GM19099 (cell line): Measurements from ENCODE around the gene TMEM154.

Experiments
- POLR2A ChIP-seq: IDR thresholded peaks from 3 replicates; pipeline ENCODE4 v1.6.1; 2011; ENCODE audit warnings: low read depth; ENCODE audit not compliant: insufficient read length; ENCODE audit errors: extremely low read depth

The TMEM154 gene

DNA sequence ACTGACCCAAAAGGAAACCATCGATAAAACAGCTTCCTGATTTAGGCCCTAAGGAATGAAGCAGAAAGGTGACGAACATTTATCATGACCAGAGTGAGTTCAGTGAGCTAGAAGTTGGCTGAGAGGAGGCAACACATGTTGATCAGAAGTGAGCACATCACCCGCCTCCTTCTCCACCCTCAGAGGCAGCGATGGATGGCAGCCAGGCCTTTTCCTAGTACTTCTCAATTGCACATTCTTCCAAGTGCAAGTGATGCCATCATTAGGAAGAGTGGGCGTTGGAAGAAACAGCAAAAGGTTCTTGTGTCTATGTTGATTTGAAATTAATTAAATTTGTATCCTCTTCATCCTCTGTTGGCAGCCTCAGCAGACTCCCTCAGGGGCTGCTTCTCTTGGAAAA lies 51.7 kb downstream of the TMEM154 start:
- no peak for TF ChIP-seq POLR2A

DNA sequence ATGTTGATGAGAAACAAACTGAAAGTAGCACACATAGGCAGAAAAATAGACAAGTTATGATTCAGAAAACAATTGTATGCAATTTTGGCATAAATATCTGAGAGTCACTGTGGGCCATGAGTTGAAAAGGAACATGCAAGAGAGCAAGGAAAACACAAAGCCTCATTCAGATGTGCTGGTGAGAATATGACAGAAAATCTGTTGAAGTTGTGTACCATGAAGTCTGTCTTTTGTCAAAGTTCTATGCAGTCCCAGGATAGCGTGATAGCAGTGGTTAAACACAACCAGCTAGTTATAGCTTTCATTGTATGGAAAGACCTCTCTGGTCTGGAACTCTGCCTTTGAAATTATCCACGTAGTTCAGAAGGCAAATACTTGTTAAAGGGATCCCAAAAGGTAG lies 53.0 kb downstream of the TMEM154 start:
- TF ChIP-seq POLR2A, result no peak

DNA sequence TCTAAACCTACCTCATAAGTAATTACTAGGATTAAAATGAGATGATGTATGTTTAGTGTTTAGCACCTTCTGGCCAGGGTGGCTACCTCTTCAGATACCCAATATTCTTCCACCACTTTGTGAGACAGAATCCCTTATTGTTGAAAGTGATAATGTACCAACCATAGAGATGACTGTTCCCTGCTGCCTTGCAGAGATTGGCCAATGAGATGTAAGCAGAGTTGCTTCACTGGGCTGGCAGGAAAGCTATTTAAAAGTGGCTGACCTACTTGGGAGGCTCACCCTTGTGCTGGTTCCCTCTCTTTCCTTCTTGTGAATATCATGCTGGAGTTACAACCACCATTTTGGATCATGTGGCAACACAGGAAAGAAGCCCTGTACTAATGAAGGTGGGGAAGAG lies 58.9 kb downstream of the TMEM154 start:
- TF ChIP-seq POLR2A, result no peak

DNA sequence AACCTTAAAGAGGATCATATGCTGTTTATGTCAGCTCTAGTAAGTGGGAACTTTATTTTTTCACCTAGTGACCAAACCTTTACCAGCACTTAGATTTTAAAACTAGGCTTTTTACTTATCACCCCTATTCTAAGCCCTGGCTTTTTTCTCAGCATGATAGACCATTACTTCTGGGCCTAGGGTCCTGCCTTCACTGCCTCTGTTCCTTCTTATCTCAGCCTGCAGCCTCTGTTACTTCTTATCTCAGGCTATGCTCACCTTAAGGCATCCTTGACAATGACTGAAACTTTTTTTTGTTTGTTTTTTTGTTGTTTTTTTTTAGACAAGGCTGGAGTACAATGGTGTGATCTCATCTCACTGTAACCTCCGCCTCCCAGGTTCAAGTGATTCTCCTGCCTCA lies 59.6 kb downstream of the TMEM154 start:
- TF ChIP-seq POLR2A, result no peak

DNA sequence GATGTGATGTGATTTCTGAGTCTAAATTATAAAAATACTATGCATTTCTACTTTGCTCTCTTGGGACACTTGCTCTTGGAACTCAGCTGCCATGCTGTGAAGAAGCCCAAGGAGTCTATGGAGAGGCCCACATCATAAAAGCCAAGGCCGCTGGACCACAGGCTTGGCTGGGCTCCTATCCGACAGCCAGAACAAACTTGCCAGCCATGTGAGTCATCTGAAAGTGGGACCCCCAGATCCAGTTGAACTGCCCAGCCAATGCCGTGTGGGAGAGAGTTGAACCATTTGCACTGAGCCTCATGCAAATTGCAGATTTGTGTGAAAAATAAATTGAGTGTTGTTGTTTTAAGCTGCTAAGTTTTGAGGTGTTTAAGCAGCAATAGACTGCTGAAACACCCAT lies 60.2 kb downstream of the TMEM154 start:
- no peak for TF ChIP-seq POLR2A

DNA sequence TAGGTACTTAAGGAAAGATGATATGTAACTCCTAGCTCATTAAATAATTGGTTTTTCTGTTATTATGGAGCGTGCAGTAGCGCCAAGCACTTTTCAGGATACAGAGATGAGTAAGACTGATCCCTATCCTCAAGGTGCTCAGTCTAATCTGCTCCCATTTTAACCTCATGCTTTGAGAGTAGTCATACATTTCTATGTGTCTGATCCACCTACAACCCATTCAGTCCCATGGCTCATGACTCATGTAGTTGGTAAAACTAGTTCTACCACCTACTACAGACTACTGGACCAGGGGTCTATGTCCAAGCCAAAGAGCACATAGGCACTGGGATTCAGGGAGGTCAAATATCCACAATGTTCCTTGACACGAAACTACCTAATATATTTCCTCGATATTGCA lies 60.8 kb downstream of the TMEM154 start:
- no peak for TF ChIP-seq POLR2A

DNA sequence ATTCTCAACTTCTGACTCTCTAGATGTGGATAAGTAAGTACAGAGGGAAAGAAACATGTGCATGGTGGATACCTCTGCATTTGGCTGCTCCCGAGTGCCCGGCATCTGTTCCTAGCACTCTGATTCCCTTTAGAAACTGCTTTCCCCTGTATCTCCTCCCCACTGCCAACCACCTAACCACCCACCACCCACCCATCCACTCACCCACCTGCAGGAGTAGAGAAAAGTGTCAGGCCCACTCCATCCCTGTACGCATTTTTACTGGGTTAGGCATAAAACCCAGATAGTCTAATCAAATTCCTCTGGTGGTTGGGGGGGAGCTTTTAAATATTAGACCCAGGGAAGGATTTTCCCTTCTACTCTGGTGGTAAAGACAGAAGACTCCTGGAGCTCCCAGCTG lies 63.0 kb downstream of the TMEM154 start:
- no peak for TF ChIP-seq POLR2A

DNA sequence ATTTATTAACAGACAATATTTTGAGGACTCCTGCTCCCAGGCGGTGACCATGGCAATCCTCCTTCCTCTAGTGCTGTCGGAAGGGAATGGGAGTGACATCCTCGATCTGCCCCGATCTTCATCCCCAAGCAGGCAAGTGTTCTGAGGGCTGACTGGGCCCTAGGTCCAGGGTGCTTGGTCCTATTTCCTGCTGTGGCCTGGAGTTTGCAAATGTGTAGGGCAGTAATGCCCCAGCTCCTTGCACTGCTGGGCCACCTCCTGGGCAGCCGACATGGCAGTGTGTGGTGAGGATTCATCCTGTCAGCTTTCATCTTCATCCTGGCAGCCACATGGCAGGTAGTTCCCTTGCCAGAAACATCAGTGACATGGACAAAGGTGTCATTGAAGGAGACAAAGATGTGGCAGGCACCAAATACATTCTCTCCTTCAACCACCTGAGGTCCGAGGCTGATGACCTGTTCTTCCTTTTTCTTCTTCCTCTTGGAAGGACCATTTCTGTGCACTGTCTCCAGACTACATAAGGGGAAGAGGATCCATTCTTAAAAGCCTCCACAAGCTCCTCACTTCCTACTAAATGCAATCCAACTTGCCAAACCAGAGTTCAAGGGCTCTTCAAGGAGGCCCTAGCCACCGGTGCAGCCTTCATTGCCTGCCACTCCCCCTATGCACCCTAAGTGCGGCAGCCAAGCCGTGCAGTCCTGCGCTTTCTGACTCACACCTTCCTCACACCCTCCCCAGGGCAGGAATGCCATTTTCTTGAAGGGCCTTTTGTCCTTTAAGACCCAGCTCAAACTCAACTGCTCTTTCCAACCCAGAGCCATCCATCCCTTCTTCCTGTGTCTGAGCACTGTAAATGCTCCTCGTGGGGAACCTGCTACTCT lies 65.7 kb downstream of the TMEM154 start:
- TF ChIP-seq POLR2A, result no peak

DNA sequence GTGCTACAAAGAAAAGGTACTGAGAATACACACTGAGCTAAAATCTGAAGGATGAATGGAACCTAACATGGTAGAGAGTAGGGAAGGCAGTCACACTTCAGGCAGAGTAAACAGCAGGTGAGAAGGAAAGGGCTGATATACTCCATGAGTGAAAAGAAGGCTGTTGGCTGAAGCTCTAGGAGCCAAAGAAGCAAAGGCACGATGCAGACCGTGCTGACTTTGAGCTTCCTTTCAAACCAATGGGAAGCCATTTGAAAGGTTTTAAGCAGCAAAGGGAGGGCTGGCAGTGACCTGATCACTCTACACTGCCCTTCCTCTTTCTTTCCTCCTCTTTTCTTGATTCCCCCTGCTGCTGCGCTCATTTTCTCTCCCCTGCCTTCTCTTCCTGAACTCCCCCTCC lies 66.4 kb downstream of the TMEM154 start:
- TF ChIP-seq POLR2A, result no peak

DNA sequence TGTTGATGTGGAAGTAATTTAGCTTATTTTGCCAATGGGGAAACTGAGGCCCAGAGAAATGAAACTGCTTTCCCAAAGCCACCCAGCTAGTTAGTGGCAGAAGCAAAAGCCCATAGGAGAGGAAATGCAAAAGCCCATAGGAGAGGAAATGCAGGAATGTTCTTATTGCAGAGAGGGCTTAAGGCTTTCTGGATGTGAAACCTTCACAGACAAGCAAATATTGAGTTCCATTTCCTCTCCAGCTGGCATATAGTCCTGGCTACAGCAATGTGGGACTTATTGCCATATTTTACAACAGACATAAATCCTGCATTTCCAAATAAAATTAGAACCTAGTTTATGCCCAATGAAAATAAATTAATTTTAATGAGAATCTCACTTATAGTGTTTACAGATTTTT lies 69.7 kb downstream of the TMEM154 start:
- no peak for TF ChIP-seq POLR2A

DNA sequence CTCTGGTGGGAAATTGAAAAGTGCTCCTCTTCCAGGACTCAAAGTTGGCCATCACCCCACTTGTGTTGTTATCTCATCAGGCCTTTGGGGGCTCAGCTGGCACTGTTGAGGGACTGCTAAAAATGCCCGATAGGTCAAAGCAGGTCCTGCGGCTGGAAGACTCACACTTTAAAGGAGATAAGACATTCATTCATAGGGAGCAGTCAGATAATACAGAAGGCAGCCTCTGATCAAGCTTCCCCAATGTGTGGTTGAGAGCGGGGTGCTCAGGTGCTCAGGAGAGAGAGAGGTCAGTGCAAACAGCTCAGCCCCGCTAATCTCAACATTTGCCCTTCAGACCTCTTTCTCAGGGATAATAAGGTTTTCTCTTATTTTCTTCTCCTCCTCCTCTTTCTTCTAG lies 70.3 kb downstream of the TMEM154 start:
- no peak for TF ChIP-seq POLR2A

DNA sequence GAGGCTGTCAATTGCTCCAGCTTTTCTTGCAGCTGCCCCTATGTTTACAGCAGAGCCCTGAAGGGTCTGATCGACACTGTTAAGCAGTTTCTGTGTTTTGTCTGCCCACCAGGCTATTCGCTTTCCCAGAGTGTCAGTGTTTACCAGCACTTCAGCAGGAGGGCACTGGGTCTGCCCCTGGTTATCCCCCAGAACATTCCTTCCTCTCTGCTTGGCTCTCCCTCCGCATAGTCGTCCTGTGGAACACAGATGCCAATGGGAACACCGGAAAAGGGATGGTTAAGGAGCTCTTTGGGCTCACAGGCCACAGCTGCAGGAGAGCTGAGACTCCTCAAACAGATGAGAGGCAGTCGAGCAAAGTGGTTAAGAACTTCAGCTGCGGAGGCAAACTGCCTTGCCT lies 72.6 kb downstream of the TMEM154 start:
- no peak for TF ChIP-seq POLR2A

DNA sequence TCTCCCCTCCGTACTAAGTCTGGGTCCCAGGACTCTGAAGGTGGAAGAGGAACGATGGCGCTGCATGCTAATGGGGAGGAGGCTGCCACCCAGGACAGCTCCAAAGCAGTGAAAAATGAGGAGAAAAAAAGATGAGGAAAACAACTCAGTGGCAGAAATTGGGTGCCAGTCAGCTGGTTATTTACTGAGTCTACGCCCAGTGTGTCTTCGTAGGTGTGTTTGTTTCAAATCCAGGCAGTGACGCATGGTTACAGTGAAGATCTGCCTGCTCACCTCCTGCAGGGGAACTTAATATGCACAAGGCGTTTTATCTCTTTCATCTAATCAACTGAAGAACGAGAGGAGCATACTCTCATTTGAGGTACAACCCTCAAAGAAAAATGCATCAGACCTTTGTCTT lies 73.0 kb downstream of the TMEM154 start:
- no peak for TF ChIP-seq POLR2A

DNA sequence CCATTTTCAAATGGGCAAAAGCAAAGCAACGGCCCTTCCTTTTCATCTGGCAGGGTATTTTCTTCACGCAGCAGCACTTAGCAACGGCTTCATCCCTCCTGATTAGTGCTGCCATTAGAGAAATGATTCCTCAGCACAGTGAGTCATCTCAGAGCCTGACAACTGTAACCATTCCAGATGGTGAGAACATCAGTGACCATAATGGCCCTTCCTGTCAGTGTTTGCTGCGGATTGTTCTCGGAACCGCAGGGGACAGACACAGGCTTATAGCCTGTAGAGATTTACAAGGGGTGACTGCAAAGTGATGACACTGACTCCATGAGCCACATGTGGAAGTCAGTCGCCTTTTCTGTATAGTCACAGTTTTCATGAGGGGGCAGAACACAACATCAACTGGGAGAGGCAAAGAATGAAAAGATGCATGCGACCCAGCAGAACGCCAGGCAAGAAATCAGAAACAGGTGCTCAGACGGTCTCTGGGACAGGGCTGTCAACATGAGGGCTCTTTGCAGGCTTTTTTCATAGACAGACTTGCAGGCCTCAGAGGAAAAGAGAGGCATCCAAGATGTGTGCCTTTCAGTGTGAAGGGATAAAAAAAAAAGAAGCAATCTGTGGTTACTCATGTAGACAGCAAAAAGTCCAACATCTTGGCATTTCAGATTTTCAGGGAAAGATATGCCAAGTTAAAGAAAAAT lies 74.0 kb downstream of the TMEM154 start:
- no peak for TF ChIP-seq POLR2A

DNA sequence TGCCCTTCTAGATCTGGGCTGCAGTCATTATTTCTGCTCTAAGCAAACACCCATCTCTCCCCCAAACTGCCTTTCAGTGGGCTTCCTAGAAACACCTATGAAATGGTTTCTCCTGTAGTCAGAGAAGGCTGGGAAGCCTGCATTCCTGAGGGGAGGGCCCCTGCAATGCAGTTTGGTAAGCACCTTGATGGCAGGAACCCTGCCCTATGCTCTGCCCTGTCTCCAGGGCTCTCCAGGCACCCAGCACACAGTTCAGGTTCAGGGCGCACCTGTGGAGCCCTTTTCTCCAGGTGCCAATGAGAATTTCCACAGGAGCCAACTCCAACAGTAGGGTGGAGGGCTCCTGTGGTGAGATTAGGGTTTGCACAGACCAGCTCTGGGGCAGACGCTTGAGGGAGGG lies 74.8 kb downstream of the TMEM154 start:
- no peak for TF ChIP-seq POLR2A

DNA sequence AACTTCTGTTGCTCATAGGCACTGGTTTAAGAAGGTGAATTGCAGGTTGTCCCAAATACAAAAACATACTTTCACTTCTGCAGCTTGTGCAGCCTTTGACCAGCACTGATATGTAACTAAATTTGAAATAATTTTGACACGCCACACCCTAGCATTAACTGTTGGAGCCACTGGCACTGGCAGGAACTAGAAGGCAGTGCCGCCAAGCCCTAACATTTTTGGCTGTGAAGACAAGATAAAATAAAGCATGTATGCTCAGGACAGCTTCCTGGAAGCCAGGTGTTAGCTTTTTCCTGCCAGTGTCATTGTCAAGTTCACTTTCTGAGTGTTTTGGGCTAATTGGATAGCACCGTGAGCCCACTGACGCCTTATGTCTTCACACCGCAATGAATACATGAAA lies 78.6 kb downstream of the TMEM154 start:
- TF ChIP-seq POLR2A, result no peak

DNA sequence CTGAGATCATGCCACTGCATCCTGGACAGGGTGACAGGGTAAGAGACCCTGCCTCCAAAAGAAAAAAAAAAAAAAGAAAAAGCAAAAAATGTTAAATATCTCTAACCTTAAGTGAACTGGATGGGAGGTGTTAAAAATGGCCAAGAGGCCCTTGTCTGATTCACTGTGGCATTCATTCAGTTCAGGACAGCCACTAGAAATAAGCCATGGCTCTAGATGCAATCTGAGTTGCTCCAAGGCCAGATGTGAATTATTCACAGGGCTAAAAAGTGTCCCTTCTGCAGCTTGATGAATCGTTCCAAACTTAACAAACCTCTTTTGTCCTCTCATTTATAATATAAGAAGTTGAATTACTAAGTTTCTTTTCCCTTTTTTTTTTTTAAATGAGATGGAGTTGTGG lies 80.2 kb downstream of the TMEM154 start:
- no peak for TF ChIP-seq POLR2A

DNA sequence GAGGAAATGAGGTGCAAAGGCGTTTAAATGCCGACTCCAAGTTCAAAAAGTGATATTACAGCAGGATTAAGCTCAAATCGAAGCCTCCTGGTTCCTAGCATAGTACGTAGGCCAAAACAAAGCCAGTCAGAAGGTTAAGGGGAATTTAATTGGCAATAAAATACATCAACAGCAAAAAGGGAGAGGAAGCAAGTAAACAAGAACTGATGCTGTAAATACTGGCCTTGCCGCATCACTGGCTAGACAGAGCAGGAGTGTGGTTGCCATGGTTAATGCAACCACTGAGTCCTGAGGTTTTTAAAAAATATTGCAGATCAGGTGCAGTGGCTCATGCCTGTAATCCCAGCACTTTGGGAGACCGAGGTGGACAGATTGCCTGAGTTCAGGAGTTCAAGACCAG lies 80.7 kb downstream of the TMEM154 start:
- no peak for TF ChIP-seq POLR2A
